Progenitor cell of endocrine pancreas (in vitro differentiated cells): ENCODE measurements around the gene SIRPD. TPM values are rescaled to one million over a fixed set of nuclear protein-coding genes. Genes with fewer than 3 reads are reported as not detected.

ENCODE experiments used
- DNase-seq: peaks from one replicate; pipeline ENCODE4 v3.0.0; 2021; ENCODE audit warnings: low spot score; ENCODE audit not compliant: unreplicated experiment
- H3K27ac Mint-ChIP-seq: 2 replicates; pipeline ENCODE4 v1.8.0; 2021; ENCODE audit warnings: mild to moderate bottlenecking, moderate library complexity, mixed read lengths
- H3K27me3 Mint-ChIP-seq: 2 replicates; pipeline ENCODE4 v1.8.0; 2021; ENCODE audit warnings: mixed read lengths
- H3K36me3 Mint-ChIP-seq: 2 replicates; pipeline ENCODE4 v1.8.0; 2022; ENCODE audit warnings: mixed read lengths; ENCODE audit not compliant: insufficient read depth
- H3K4me1 Mint-ChIP-seq: 2 replicates; pipeline ENCODE4 v1.8.0; 2021; ENCODE audit warnings: low read depth, mixed read lengths
- H3K4me3 Mint-ChIP-seq: 2 replicates; pipeline ENCODE4 v1.8.0; 2021; ENCODE audit warnings: low read depth, mild to moderate bottlenecking, moderate library complexity, mixed read lengths
- H3K9me3 Mint-ChIP-seq: 2 replicates; pipeline ENCODE4 v1.8.0; 2021; ENCODE audit warnings: low read depth, mixed read lengths
- total RNA-seq: library from RNA; stranded (reverse); gene quantifications from 2 replicates; pipeline ENCODE4 v1.2.1, GENCODE V29; 2021
- TF ChIP-seq, protein P1 (sequence below): fragments of 200-600 bp; sonication (generic); IDR thresholded peaks from one replicate; pipeline ENCODE4 v1.5.0; 2021; ENCODE audit warnings: antibody characterized with exemption, mild to moderate bottlenecking; ENCODE audit not compliant: unreplicated experiment

SIRPD gene
- total RNA-seq, 1 donor from 2014 or later = not detected

DNA sequence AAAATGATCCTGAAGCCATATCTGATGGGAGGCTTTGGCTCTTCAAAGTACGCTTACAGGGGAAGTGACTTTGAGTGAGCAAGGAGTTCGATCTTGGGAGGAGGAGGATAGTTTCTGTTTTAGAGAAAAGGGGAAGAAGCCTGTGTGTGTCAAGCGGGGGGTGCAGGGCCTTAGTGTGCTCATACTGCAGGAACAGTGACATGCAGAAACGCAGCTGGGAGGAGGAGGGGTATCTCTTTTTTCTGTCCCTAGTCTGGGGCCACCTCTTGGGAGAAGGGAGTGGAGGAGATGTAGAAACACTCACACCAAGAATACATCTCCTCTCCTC, 19.8 kb downstream of the SIRPD start:
- Mint-ChIP-seq H3K4me1 (no peaks in the 10 kb centered on the region), H3K4me3 (no peak overlapping the region)

DNA sequence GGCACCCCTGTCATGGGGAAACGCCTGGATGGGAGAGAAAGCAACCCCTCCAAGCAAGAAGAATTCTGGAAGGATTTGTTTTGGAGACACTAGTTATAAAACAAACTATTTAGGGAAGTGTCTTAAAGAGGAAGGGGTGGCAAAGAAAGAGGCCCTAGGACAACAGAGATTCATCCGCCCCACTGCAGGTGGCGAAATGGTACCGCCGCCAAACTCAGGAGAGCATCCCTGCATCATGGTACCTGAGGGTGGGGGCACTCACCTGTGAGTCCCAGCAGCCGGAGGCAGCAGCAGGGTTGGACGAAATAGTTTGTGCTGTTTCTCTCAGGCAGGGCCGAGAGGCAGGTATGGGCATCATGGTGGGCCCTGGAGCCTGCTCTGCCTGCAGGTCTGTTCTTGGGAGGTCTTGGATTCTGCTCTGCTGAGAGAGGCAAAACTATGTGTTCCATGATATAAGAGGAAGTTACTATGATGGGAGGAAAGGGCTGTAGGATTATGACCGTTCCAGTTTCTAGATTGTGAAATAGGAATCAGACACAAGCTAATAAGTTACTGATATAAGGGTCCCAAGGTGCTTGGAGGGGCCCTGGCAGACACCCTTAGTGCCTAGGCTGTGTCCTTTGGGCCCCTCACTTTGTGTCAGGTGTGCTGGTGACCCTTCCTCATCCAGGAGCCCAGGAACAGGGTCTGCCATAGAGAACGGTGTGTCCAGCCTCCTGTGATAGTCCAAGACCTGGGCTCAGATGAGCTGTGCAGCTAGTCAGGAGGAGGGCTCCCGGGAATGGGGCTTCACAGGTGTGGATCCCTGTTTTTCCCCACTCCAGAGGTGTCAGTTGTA, 20.4 kb downstream of the SIRPD start:
- Mint-ChIP-seq H3K27ac (no peak overlapping the region), H3K4me3 (no peak overlapping the region), H3K9me3 (no peaks in the 10 kb centered on the region), H3K36me3 (no peaks in the 10 kb centered on the region), H3K27me3 (peaks cover 23% of the 10 kb centered on the region), H3K4me1 (no peaks in the 10 kb centered on the region)
- TF ChIP-seq, protein P1, sequence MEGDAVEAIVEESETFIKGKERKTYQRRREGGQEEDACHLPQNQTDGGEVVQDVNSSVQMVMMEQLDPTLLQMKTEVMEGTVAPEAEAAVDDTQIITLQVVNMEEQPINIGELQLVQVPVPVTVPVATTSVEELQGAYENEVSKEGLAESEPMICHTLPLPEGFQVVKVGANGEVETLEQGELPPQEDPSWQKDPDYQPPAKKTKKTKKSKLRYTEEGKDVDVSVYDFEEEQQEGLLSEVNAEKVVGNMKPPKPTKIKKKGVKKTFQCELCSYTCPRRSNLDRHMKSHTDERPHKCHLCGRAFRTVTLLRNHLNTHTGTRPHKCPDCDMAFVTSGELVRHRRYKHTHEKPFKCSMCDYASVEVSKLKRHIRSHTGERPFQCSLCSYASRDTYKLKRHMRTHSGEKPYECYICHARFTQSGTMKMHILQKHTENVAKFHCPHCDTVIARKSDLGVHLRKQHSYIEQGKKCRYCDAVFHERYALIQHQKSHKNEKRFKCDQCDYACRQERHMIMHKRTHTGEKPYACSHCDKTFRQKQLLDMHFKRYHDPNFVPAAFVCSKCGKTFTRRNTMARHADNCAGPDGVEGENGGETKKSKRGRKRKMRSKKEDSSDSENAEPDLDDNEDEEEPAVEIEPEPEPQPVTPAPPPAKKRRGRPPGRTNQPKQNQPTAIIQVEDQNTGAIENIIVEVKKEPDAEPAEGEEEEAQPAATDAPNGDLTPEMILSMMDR = no peak
- DNase-seq = no peak

More for the DNA sequence above, 19.8 kb downstream of the SIRPD start:
- no peak overlapping the region for H3K27ac Mint-ChIP-seq
- no peaks in the 10 kb centered on the region for H3K9me3 Mint-ChIP-seq
- no peak for DNase-seq
- TF ChIP-seq, protein P1 = no peak
- H3K27me3 Mint-ChIP-seq = peaks cover 29% of the 10 kb centered on the region
- H3K36me3 Mint-ChIP-seq = no peaks in the 10 kb centered on the region

DNA sequence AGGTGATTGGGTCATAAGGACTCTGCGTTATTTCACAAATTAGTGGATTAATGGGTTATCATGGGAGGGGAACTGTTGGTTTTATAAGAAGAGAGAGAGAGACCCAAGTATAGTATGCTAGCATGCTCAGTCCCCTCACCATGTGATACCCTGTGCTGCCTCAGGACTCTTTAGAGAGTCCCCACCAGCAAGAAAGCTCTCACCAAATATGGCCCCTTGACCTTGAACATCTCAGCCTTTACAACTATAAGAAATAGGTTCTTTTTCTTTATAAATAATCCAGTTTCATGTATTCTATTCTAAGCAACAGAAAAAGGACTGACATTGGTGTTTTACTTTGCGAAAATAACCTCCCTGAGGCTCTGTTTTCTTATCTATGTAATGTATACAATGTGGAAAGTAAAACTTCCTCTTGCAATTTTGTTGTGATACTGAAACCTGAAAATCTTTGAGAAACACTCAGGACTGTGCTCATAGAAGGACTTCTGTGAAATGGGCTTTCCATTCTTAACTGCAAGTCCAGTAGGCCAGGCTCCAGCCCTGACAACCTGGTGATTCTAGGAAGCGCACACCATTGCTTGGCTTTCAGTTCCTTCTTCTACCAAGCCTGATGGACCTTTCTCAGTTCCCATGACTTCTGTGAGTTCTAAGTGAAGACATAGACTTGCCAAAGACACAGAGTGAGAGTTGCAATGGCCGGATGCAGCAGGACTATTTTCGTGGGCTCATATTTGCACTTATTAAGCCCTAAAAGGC, 21.9 kb downstream of the SIRPD start:
- TF ChIP-seq, protein P1 = no peak
- DNase-seq = no peak
- Mint-ChIP-seq H3K9me3 (no peaks in the 10 kb centered on the region), H3K4me1 (no peaks in the 10 kb centered on the region), H3K27me3 (peaks cover 20% of the 10 kb centered on the region), H3K27ac (no peak overlapping the region), H3K4me3 (no peak overlapping the region), H3K36me3 (no peaks in the 10 kb centered on the region)

DNA sequence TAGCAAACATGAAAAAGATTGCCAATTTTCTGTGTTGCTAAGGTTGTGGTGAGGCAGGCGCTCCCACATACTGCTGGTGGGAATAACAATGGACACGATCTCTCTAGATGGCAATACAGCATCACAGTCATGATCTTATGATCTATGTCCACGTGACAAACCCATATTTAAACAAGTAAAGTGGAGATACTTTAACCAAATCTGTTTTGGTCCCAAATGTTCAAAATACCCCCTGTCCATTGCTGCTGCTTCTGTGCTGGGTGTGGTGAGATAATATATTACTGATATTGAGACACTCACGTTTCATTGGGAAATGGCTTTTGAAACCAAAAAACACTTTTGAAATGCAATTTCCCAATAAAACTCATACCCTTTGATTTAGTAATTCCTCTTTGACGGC, 23.0 kb downstream of the SIRPD start:
- no peak for DNase-seq

DNA sequence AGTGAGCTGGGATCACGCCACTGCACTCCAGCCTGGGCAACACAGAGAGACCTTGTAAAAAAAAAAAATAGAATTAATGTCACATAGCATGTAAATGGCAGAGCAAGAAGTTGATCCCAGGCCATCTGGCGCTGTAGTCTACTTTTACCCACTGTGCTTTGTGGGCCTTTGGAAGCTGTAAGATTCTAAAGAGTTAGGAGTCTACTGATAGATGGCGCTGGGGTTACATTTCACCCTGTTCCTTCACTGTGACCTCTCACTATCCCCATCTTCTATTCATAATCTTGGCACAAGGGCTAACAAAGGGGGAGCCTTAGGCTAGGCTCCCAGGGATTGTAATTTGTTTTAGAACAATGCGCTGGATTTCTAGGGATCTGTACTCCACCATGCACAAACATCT, 24.4 kb downstream of the SIRPD start:
- peaks cover 12% of the 10 kb centered on the region for H3K27me3 Mint-ChIP-seq

More for the DNA sequence above, 23.0 kb downstream of the SIRPD start:
- H3K4me1 Mint-ChIP-seq = no peaks in the 10 kb centered on the region
- H3K9me3 Mint-ChIP-seq = no peaks in the 10 kb centered on the region
- H3K27me3 Mint-ChIP-seq = peaks cover 19% of the 10 kb centered on the region
- H3K27ac Mint-ChIP-seq = no peak overlapping the region
- TF ChIP-seq, protein P1 = no peak
- no peaks in the 10 kb centered on the region for H3K36me3 Mint-ChIP-seq
- H3K4me3 Mint-ChIP-seq = no peak overlapping the region

More for the DNA sequence above, 24.4 kb downstream of the SIRPD start:
- no peaks in the 10 kb centered on the region for H3K4me1 Mint-ChIP-seq
- no peak for DNase-seq
- no peaks in the 10 kb centered on the region for H3K9me3 Mint-ChIP-seq
- no peak overlapping the region for H3K4me3 Mint-ChIP-seq
- no peak overlapping the region for H3K27ac Mint-ChIP-seq
- TF ChIP-seq, protein P1 = no peak
- no peaks in the 10 kb centered on the region for H3K36me3 Mint-ChIP-seq
